GM12874 (cell line): ENCODE results near the gene FAM151B.

Experiments used
- TF ChIP-seq, protein P1 (sequence below): IDR thresholded peaks from 2 replicates; pipeline ENCODE4 v1.5.1; 2011; ENCODE audit warnings: low read depth, mild to moderate bottlenecking, control low read depth, low read length, moderate library complexity; ENCODE audit not compliant: insufficient read depth

The FAM151B gene

DNA sequence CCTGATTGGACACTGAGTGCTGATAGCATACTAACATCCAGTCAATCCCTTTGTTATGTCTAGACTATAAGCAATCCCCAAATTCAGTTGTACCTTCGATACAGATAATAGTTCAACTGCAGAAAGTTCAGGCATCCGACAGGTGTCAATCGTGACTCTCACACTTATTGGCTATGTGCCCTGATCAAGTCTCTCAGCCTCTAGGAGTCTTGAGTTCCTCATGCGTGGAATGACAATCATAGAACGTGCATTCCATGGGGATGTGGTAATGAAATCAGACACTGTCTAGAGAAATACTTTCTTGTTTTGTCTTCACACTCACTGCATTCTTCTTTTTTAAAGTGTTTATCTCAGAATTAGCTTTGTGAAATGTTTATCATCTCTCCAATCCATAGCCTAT is 77.4 kb downstream of the FAM151B start:
- TF ChIP-seq, protein P1, sequence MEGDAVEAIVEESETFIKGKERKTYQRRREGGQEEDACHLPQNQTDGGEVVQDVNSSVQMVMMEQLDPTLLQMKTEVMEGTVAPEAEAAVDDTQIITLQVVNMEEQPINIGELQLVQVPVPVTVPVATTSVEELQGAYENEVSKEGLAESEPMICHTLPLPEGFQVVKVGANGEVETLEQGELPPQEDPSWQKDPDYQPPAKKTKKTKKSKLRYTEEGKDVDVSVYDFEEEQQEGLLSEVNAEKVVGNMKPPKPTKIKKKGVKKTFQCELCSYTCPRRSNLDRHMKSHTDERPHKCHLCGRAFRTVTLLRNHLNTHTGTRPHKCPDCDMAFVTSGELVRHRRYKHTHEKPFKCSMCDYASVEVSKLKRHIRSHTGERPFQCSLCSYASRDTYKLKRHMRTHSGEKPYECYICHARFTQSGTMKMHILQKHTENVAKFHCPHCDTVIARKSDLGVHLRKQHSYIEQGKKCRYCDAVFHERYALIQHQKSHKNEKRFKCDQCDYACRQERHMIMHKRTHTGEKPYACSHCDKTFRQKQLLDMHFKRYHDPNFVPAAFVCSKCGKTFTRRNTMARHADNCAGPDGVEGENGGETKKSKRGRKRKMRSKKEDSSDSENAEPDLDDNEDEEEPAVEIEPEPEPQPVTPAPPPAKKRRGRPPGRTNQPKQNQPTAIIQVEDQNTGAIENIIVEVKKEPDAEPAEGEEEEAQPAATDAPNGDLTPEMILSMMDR: no peak

DNA sequence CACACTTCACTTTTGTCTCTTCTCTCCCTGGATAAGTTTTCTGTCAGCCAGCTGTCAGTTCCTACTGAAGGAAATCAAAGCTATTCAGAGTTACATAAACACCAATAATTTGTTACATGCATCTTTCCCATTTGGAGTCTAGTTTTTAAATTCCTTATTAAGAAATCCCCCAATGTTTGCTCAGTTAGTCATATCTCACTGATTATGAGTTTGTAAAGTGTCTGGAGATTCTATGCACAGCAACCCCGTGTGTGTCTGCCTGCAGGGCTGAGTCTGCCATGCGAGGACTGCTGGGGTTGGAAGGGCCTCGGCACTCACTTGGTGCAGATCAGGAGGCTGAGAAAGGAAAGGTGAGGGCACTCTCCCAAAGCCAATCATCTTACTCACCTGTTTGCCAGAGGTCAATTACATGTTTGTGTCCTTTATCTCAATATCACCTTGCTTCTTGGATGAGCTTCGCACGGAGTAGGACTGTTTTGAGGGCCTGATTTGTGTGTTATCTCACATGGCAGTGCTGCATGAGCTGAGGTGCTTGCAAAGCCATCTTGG is 78.9 kb downstream of the FAM151B start:
- TF ChIP-seq, protein P1: no peak

DNA sequence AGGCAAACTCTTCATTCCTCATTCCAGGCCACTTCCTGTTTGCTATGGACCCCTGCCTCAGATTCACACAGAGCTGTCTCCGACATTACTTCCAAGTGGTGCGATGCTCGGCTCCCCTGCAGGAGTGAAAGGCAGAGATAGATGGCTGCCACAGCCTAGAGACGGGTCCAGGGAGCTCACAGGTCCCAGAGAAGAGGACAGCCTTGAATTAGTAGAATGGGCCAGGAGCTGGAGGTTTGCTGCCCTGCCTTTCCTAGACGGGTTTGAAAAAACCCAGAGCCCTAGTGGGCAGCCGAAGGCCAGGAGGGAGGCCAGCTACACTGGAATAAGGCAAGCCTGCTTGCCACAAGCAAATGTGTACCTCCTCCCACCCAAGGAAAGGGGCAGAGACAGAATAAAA is 80.4 kb downstream of the FAM151B start:
- TF ChIP-seq, protein P1: no peak

DNA sequence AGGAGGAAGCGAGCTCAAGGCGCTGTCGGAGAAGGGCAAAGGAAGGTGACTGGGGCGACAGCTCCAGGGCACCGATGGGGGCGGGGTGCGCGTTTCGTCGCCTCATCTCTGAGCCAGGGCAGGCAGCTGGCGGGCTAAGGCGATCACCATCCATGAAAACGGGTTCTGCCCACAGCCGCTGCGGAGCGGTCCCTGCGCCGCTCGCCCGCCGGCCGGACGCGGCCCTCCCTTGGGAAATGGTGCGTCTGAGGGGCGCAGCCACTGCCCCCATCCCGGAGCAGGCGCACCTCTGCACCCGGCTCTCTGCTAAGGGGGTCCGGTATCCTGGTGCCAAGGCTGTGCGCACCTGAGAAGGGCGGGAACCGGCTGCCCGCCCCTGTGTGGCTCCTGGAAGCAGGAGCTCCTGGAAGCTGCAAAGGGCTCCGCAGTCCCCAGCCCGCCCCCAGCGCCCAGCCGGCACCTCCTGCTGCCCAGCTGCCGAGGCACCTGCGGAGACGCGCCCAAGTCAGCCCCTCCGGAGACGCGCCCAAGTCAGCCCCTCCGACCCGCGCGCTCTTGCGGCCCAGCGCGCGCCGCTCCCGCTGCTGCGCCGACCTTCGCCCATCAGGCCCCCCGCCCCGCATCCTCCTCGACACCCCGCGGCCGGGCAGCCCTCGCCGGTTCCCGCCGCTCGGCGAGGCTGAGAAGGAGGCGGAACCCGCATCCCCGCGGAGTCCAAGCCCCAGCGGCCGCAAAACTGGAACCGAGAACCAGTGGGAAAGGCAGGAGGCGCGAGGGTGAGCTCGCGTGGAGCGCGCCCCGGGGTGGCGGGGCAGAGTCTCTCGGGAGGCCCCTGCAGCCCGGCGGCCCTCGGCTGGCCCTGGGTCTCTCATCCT is 81.4 kb downstream of the FAM151B start:
- TF ChIP-seq, protein P1: no peak

DNA sequence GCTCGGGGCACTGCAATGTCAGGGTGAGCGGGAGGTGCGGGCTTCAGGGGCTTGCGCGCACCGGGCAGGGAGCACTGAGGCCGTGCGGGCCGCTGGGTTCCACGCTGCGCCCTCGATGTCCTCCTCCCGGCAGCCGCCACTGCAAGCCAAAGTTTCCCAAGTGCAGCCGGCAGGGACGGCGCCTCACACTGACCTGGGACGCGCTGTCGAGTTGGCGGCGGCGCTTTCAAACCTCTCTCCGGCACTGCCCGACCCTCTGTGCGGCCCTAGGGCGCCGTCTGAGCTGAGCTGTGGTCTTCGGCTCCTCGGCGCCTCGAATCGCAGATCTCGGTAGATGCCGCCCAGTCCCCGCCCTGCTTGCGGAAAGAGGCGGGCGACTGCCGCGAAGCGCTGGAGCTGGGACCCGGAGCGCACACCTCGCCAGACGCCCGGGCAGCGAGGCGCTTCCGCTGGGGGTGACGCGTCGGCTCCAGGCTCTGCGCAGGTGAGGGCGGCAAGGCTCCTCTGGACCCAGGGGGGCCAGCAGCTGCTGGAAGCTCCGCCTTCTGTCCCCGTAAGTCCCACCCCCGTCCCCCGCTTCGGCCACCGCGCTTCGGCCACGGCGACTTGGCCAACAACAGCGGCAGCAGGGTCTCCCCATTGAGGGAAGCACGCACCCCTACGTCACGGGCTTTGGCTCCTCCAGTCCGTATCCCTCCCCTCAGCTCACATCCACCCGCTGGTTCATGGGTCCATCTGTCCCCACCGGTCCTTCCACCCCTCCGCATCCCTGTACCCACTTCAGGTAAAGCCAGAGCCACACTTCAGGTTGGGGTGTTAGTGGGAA is 82.3 kb downstream of the FAM151B start, which contains the start of gene ANKRD34B:
TSS of gene ANKRD34B (minus strand) at position 320 of the 826 bp plus-strand sequence. CDS start 10,261 bp downstream, outside the sequence.
- TF ChIP-seq, protein P1: no peak

DNA sequence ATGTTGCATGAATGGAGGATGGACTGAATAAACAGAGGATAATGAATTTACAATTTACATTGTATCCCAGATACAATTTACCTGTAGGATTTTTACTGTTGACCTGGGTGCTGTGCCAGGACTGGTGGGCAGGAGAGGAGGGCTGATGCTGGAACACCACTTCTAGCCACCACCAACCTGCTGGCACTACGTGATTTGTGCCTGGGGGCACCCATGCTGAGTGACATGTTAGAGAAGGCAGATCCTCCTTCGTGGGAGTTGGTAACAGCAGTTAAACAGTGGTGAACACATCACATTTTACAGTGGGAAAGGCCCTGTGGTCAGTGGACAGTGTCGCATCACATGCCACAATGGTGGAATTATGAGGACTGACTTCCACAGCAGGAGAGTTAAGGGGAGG is 85.2 kb downstream of the FAM151B start:
- TF ChIP-seq, protein P1: no peak

DNA sequence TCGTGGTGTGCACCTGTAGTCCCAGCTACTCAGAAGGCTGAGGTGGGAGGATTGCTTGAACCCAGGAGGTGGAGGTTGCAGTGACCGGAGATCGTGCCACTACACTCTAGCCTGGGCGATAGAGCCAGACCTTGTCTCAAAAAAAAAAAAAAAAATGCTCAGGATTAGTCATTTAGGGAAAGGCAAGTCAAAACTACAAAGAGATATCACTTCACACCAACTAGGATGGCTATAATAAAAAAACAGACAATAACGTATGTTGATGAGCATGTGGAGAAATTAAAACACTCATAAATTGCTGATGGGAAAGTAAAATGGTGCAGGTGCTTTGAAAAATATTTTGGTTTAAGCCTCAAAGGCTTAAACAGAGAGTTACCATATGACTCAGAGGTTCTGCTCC is 88.5 kb downstream of the FAM151B start:
- TF ChIP-seq, protein P1: no peak
